Small intestine (tissue), 7 donors: ENCODE measurements around the gene COLEC11. TPM values are rescaled to one million over a fixed set of nuclear protein-coding genes. Genes with fewer than 3 reads are reported as not detected.
"Not testable (repeated sequence)": the region's sequence is repeated elsewhere in the genome, so short reads cannot be mapped to it uniquely, and the experiment has no call there.

Experiments
- DNase-seq, 2 donors: peaks; one replicate each; pipeline versions ENCODE4 v3.0.0 to v3.0.0-alpha.2; 2013
- FAIRE-seq: peaks from 2 replicates; lab custom pipeline; 2012; peaks lifted over from hg19 to GRCh38; lab: Jason Lieb, UNC
- H3K27ac ChIP-seq, 3 donors: one replicate each; pipeline ENCODE4 v1.5.1; 2013; ENCODE audit warnings: low read length in 2 of 3, mild to moderate bottlenecking in 2 of 3, control low read depth in 1 of 3, inconsistent platforms in 1 of 3, low read depth in 1 of 3, moderate library complexity in 1 of 3
- H3K27me3 ChIP-seq, 3 donors: one replicate each; pipeline ENCODE4 v1.6.1; 2013; ENCODE audit warnings: low read length in 3 of 3, inconsistent platforms in 1 of 3; ENCODE audit not compliant: control insufficient read depth in 3 of 3, insufficient read depth in 3 of 3
- H3K36me3 ChIP-seq, 3 donors: one replicate each; pipeline ENCODE4 v1.6.1; 2013; ENCODE audit warnings: low read length in 3 of 3, inconsistent platforms in 1 of 3, low read depth in 1 of 3, mild to moderate bottlenecking in 1 of 3, moderate library complexity in 1 of 3; ENCODE audit not compliant: control insufficient read depth in 3 of 3, insufficient read depth in 2 of 3
- H3K4me1 ChIP-seq, 3 donors: one replicate each; pipeline ENCODE4 v1.6.1; 2013; ENCODE audit warnings: low read length in 2 of 3, inconsistent platforms in 1 of 3, low read depth in 1 of 3, mild to moderate bottlenecking in 1 of 3, moderate library complexity in 1 of 3; ENCODE audit not compliant: control insufficient read depth in 3 of 3, insufficient read depth in 2 of 3
- H3K4me3 ChIP-seq, 3 donors: one replicate each; pipeline ENCODE4 v1.5.1; 2013; ENCODE audit warnings: low read length in 3 of 3, control low read depth in 1 of 3, inconsistent platforms in 1 of 3, low read depth in 1 of 3, mild to moderate bottlenecking in 1 of 3, moderate library complexity in 1 of 3
- H3K9me3 ChIP-seq, 2 donors: one replicate each; pipeline ENCODE4 v1.6.1; 2013; ENCODE audit warnings: low read depth in 1 of 2, low read length in 1 of 2; ENCODE audit not compliant: control insufficient read depth in 2 of 2, insufficient read depth in 1 of 2
- WGBS, 3 donors: extraction: QIAGEN DNeasy Blood & Tissue Kit; methylation state at CpG; one replicate each; pipeline ENCODE4 v1.1.7; 2013; 5-methylcytosine and 5-hydroxymethylcytosine counted together
- polyA plus RNA-seq, 4 donors: library from polyadenylated mRNA; stranded (reverse) in 3 of 4; unstranded in 1 of 4; fragments of 200-250 nt in 3 of 4; fragments of 120-200 nt in 1 of 4; gene quantifications; one replicate each; pipeline versions ENCODE4 v1.2.1 to v1.2.3, GENCODE V29; 2013
- donor health status: healthy with polysubstance abuse.
- donor health status: control.
- donor health status: control.
- donor health status: Bipolar disorder and iron deficiency.
- donor health status: healthy.

Gene COLEC11
- polyA plus RNA-seq, 4 donors, result 1.0 to 4.1 (median 2.2) TPM; not detected in 1

GRCh38 chr2:3633982-3634595, 39.2 kb downstream of the COLEC11 start:
- no peak overlapping the region for H3K4me3 ChIP-seq
- DNase-seq, result no peak
- no peaks in the 10 kb centered on the region for H3K4me1 ChIP-seq
- no peak for FAIRE-seq
- H3K27me3 ChIP-seq, result peaks cover 0 to 3% (median 0%) of the 10 kb centered on the region in 3 donors
- H3K27ac ChIP-seq, result no peak overlapping the region
- no peaks in the 10 kb centered on the region for H3K9me3 ChIP-seq
- 85 to 89% (median 85%) methylated on average over 11 of the region's 11 CpGs for WGBS, 3 donors
- H3K36me3 ChIP-seq, result no peaks in the 10 kb centered on the region

- FAIRE-seq (no peak), DNase-seq (no peak)
- H3K27me3 ChIP-seq, result peaks cover 0 to 3% (median 0%) of the 10 kb centered on the region in 3 donors
These were observed 39.7 kb downstream of the COLEC11 start for GRCh38 chr2:3634596-3635121.

GRCh38 chr2:3635171-3635974, 40.5 kb downstream of the COLEC11 start:
- no peak for FAIRE-seq
- peak in 1 of 2 donors; percentile 37 for DNase-seq
- Histone ChIP-seq H3K27me3 (peaks cover 0 to 3% (median 0%) of the 10 kb centered on the region in 3 donors), H3K4me3 (no peak overlapping the region), H3K9me3 (no peaks in the 10 kb centered on the region), H3K4me1 (no peaks in the 10 kb centered on the region), H3K27ac (no peak overlapping the region), H3K36me3 (no peaks in the 10 kb centered on the region)
- WGBS, 3 donors, result 49 to 77% (median 64%) methylated on average over 29 of the region's 29 CpGs

More at GRCh38 chr2:3634596-3635121, 39.7 kb downstream of the COLEC11 start:
- H3K9me3 ChIP-seq, result no peaks in the 10 kb centered on the region
- WGBS, 3 donors, result 78 to 90% (median 86%) methylated on average over 11 to 12 of the region's 12 CpGs
- H3K36me3 ChIP-seq, result no peaks in the 10 kb centered on the region
- no peaks in the 10 kb centered on the region for H3K4me1 ChIP-seq
- no peak overlapping the region for H3K27ac ChIP-seq
- no peak overlapping the region for H3K4me3 ChIP-seq

- not testable (repeated sequence) for H3K9me3 ChIP-seq, H3K36me3 ChIP-seq, H3K27me3 ChIP-seq, DNase-seq, H3K4me3 ChIP-seq, H3K27ac ChIP-seq, H3K4me1 ChIP-seq, FAIRE-seq
- WGBS, 3 donors, result 73 to 89% (median 74%) methylated on average over 16 of the region's 16 CpGs
These were observed 41.0 kb downstream of the COLEC11 start for GRCh38 chr2:3635975-3636327.

GRCh38 chr2:3636586-3637310, 41.8 kb downstream of the COLEC11 start:
- no peak overlapping the region for H3K27ac ChIP-seq
- DNase-seq (no peak), FAIRE-seq (no peak)
- H3K36me3 ChIP-seq, result no peaks in the 10 kb centered on the region
- WGBS, 3 donors, result 80 to 83% (median 82%) methylated on average over 13 of the region's 13 CpGs
- H3K27me3 ChIP-seq, result peaks cover 0 to 3% (median 0%) of the 10 kb centered on the region in 3 donors
- no peaks in the 10 kb centered on the region for H3K9me3 ChIP-seq
- H3K4me1 ChIP-seq, result no peaks in the 10 kb centered on the region
- H3K4me3 ChIP-seq, result no peak overlapping the region

- Histone ChIP-seq H3K27ac (no peak overlapping the region), H3K4me3 (no peak overlapping the region), H3K9me3 (no peaks in the 10 kb centered on the region), H3K27me3 (peaks cover 0 to 3% (median 0%) of the 10 kb centered on the region in 3 donors), H3K36me3 (no peaks in the 10 kb centered on the region), H3K4me1 (no peaks in the 10 kb centered on the region)
- WGBS, 3 donors, result 77 to 87% (median 86%) methylated on average over 11 of the region's 11 CpGs
- FAIRE-seq, result no peak
- no peak for DNase-seq
These were observed 42.4 kb downstream of the COLEC11 start for GRCh38 chr2:3637311-3637675.

GRCh38 chr2:3637692-3638455, 43.0 kb downstream of the COLEC11 start:
- FAIRE-seq, result no peak
- no peaks in the 10 kb centered on the region for H3K9me3 ChIP-seq
- no peaks in the 10 kb centered on the region for H3K4me1 ChIP-seq
- no peak overlapping the region for H3K27ac ChIP-seq
- DNase-seq, result no peak
- no peaks in the 10 kb centered on the region for H3K36me3 ChIP-seq
- WGBS, 3 donors, result 91 to 92% (median 92%) methylated on average over 30 of the region's 30 CpGs
- H3K27me3 ChIP-seq, result peaks cover 0 to 3% (median 0%) of the 10 kb centered on the region in 3 donors
- no peak overlapping the region for H3K4me3 ChIP-seq

GRCh38 chr2:3638456-3638810, 43.5 kb downstream of the COLEC11 start:
- Histone ChIP-seq H3K9me3 (no peaks in the 10 kb centered on the region), H3K4me3 (no peak overlapping the region), H3K27me3 (peaks cover 0 to 3% (median 0%) of the 10 kb centered on the region in 3 donors), H3K27ac (no peak overlapping the region), H3K36me3 (no peaks in the 10 kb centered on the region), H3K4me1 (no peaks in the 10 kb centered on the region)
- 77 to 87% (median 81%) methylated on average over 8 of the region's 8 CpGs for WGBS, 3 donors
- DNase-seq (no peak), FAIRE-seq (no peak)
